GM18505 (cell line): ENCODE results near the gene ESR1.
"Not testable (repeated sequence)": the region's sequence is repeated elsewhere in the genome, so short reads cannot be mapped to it uniquely, and the experiment has no call there.

Source experiments
- ATAC-seq: cut with Tn5 transposase; IDR thresholded peaks from one replicate; pipeline ENCODE4 v1.9.1; 2021; ENCODE audit not compliant: unreplicated experiment
- POLR2A ChIP-seq: IDR thresholded peaks from 4 replicates; pipeline ENCODE4 v1.6.1; 2011; ENCODE audit warnings: borderline replicate concordance; ENCODE audit not compliant: insufficient read depth, insufficient read length; ENCODE audit errors: extremely low read depth

ESR1 gene

GRCh38 chr6:151832710-151833109 is 25.2 kb downstream of the ESR1 start:
- ATAC-seq: no peak
- TF ChIP-seq POLR2A: no peak

- no peak for ATAC-seq
- no peak for TF ChIP-seq POLR2A
Observed at GRCh38 chr6:151835396-151835795, 27.9 kb downstream of the ESR1 start.

DNA sequence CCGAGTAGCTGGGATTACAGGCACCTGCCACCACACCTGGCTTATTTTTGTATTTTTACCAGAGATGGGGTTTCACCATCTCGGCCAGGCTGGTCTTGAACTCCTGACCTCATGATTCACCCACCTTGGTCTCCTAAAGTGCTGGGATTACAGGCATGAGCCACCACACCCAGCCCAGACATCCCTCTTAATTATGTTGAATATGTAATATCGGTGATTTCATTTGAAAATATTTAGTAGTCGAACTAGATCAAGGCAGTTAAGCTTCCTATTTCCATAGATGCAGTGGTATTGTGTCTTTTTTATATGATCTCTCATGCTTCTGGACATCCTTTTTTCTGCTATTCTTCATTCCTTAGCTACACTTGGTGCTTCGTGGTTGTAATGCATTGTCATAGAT is 29.7 kb downstream of the ESR1 start:
- ATAC-seq: no peak
- no peak for TF ChIP-seq POLR2A

DNA sequence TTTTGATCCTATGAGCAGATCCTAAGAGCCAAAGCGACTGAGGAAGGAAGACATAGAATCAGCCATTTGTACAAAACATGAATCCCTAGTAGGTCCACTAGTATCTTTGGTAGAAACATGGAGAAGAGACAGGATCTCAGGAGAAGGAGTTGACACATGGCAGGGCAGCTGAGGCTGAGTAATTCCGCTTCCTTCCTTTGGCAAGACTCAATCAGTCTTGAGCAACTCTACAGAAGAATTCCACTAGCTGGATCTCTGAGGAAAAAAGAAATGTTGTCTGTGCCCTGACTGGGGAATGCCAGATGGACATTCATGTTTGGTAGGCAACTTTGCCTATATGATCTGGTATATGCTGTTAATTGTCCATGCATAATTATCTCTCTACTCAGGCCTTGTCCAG is 35.3 kb downstream of the ESR1 start:
- no peak for TF ChIP-seq POLR2A
- no peak for ATAC-seq

- no peak for TF ChIP-seq POLR2A
- no peak for ATAC-seq
Observed at GRCh38 chr6:151847064-151847463, 39.6 kb downstream of the ESR1 start.

DNA sequence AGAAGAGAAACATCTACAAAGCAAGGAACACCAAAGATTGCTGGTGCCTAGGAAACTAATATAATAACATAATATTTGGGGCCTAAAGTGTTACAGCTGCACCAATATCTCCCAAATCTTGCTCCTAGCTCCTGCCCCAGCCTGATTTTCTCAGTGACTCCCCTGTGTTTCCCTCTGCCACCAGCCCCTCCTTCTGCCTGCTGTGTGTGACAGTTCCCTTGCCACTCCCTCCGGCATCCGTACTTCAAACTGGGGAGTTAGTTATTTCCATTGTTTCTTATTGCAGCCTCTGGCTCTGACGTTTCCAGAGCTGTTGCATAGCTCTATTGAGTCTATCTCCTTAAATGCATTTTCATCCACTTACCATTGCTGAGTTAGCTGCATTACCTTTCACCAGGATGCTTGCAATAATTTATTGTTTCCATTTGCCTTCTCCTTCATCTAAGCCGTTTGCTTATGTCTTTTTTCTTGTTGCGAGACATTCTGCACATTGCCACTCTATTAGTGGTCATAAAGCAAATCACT is 43.1 kb downstream of the ESR1 start:
- no peak for ATAC-seq
- TF ChIP-seq POLR2A: no peak

DNA sequence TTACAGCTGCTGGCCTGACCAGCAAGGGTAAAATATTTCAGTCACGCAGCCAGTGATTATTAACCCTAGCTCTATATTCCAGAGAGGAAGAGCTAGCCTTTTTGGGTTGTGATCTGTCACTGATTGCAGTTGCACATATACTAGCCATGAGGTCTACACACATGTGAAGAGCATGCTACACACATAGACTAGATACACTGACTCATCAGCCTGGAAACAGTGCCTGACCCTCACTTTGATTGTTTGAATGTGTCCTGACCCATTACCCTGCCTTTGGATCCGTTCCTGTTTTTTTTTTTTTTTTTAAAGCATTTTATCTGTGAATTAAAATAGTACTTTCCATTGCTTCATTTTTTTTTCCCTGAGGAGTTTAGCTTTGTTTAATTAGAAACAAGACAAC is 50.8 kb downstream of the ESR1 start:
- ATAC-seq: no peak
- no peak for TF ChIP-seq POLR2A

GRCh38 chr6:151862461-151862860 is 55.0 kb downstream of the ESR1 start:
- ATAC-seq: no peak
- TF ChIP-seq POLR2A: no peak

DNA sequence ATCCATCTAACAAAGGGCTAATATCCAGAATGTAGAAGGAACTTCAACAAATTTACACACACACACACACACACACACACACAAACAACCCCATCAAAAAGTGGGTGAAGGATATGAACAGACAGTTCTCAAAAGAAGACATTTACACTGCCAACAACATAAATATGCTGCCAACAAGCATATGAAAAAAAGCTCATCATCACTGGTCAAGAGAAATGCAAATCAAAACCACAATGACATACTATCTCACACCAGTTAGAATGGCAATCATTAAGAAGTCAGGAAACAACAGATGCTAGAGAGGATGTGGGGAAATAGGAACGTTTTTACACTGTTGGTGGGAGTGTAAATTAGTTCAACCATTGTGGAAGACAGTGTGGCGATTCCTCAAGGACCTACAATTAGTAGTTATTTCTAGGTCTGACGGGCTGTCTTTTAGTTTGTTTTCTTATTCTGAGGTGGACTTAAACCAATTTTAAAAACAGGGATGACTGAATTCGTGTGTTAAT is 59.9 kb downstream of the ESR1 start:
- ATAC-seq: not testable (repeated sequence)

- TF ChIP-seq POLR2A: no peak
Observed at GRCh38 chr6:151869345-151869744, 61.9 kb downstream of the ESR1 start.

GRCh38 chr6:151869787-151870186 is 62.3 kb downstream of the ESR1 start:
- no peak for ATAC-seq
- TF ChIP-seq POLR2A: no peak

More at GRCh38 chr6:151869345-151869744, 61.9 kb downstream of the ESR1 start:
- no peak for ATAC-seq

DNA sequence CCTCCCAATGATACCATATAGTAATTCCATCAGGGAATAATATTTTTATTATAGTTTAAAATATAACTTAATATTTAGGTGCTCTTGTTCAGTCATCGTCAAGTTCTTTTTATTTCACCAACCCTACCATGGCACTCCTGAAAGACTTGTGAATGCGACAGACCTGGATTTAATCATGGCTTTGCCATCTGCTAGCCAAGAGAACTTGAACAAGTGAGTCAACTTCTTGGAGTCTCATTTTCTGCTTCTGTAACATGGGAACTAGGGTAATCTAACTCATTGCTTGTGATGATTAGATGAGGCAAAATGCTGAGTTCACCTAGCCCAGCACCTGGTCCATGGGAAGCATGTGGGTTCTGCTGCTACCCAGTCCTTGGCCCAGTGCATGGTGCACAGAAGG is 62.9 kb downstream of the ESR1 start:
- TF ChIP-seq POLR2A: no peak
- ATAC-seq: no peak

DNA sequence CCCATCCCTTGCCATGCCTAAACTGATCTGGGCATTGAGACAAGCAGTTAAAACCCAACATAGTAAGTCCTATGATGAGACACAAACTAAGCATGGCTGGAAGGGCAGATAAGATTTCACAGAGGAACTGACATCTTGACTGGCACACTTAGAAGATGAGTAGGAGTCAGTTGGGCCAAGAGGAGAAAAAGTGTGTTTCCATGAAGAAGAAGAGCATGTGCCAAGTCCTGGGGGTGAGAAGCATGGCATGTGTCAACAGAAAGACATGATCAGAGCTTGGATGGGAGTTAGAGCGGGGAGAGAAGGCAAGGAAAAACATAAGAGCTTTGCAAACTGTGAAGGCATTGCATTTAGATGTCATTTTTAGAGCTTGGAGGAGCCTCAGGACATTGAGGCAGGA is 68.0 kb downstream of the ESR1 start:
- ATAC-seq: no peak
- no peak for TF ChIP-seq POLR2A

DNA sequence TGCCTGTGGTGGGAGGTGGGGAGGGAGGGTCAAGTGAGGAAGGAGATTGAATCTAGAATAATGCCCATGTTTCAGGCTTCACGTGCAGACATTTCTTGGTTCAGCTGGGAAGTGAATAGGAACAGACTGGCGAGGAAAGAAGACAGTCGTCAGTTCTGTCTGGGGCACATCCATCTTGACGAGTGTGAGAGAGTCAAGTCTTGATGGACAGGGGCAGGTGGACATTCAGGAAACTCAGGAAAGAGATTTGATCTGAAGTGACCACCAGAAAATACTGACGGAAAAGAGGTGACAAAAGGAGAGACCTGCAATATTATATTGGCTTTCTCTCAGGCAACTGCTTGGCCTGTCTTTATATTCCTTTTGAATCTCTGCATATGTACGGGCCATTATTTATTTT is 68.6 kb downstream of the ESR1 start:
- no peak for TF ChIP-seq POLR2A
- no peak for ATAC-seq

- no peak for TF ChIP-seq POLR2A
- ATAC-seq: no peak
Observed at GRCh38 chr6:151877458-151877857, 70.0 kb downstream of the ESR1 start.
